CD4-positive, alpha-beta T cell treated with Interleukin-17A for 1 hour (primary cell): Measurements from ENCODE around the gene CLNK.

Source experiments
- DNase-seq: peaks from one replicate; pipeline ENCODE4 v3.0.0-alpha.2; 2020

Gene CLNK

GRCh38 chr4:10698172-10698571, 13.6 kb upstream of the CLNK start:
- DNase-seq: no peak

- no peak for DNase-seq
Measured at GRCh38 chr4:10697086-10697485, 12.5 kb upstream of the CLNK start.

- DNase-seq: no peak
Measured at GRCh38 chr4:10696253-10696652, 11.7 kb upstream of the CLNK start.

GRCh38 chr4:10694828-10695209, 10.3 kb upstream of the CLNK start:
- DNase-seq: no peak

- DNase-seq: no peak
Measured at GRCh38 chr4:10694151-10694827, 9.7 kb upstream of the CLNK start.

GRCh38 chr4:10691651-10692050, 7.1 kb upstream of the CLNK start:
- no peak for DNase-seq

- no peak for DNase-seq
Measured at GRCh38 chr4:10690185-10690907, 5.8 kb upstream of the CLNK start.

- DNase-seq: no peak
Measured at GRCh38 chr4:10688846-10689245, 4.3 kb upstream of the CLNK start.

- no peak for DNase-seq
Measured at GRCh38 chr4:10688022-10688421, 3.5 kb upstream of the CLNK start.

- no peak for DNase-seq
Measured at GRCh38 chr4:10687526-10687925, 3.0 kb upstream of the CLNK start.

GRCh38 chr4:10682397-10682796, 2.2 kb downstream of the CLNK start:
- no peak for DNase-seq

- DNase-seq: no peak
Measured at GRCh38 chr4:10677796-10678497, 6.6 kb downstream of the CLNK start.

GRCh38 chr4:10673817-10674369, 10.7 kb downstream of the CLNK start:
- no peak for DNase-seq

- no peak for DNase-seq
Measured at GRCh38 chr4:10672379-10672778, 12.2 kb downstream of the CLNK start.

GRCh38 chr4:10671799-10672198, 12.8 kb downstream of the CLNK start:
- no peak for DNase-seq

- peak; percentile 60 for DNase-seq
Measured at GRCh38 chr4:10671366-10671765, 13.2 kb downstream of the CLNK start.

GRCh38 chr4:10670321-10670720, 14.2 kb downstream of the CLNK start:
- no peak for DNase-seq

GRCh38 chr4:10667701-10668326, 16.8 kb downstream of the CLNK start:
- DNase-seq: no peak

GRCh38 chr4:10666616-10667015, 18.0 kb downstream of the CLNK start:
- DNase-seq: no peak

GRCh38 chr4:10664408-10664807, 20.2 kb downstream of the CLNK start:
- no peak for DNase-seq

- DNase-seq: no peak
Measured at GRCh38 chr4:10662937-10663336, 21.6 kb downstream of the CLNK start.

- no peak for DNase-seq
Measured at GRCh38 chr4:10661047-10661446, 23.5 kb downstream of the CLNK start.

GRCh38 chr4:10659251-10659650, 25.3 kb downstream of the CLNK start:
- DNase-seq: no peak
